Mucosa of stomach (tissue), 1 donor: ENCODE data around the gene IL17F.

Experiments
- H3K27me3 ChIP-seq: one replicate; pipeline ENCODE4 v1.7.0; 2013; ENCODE audit warnings: mild to moderate bottlenecking, low read length; ENCODE audit not compliant: control insufficient read depth, insufficient read depth
- H3K36me3 ChIP-seq: one replicate; pipeline ENCODE4 v1.7.0; 2013; ENCODE audit warnings: low read length; ENCODE audit not compliant: control insufficient read depth, insufficient read depth
- H3K4me1 ChIP-seq: one replicate; pipeline ENCODE4 v1.7.0; 2013; ENCODE audit warnings: mild to moderate bottlenecking, low read length; ENCODE audit not compliant: control insufficient read depth, insufficient read depth
- H3K4me3 ChIP-seq: one replicate; pipeline ENCODE4 v1.7.0; 2013; ENCODE audit warnings: low read length
- H3K9ac ChIP-seq: one replicate; pipeline ENCODE4 v1.7.0; 2013; ENCODE audit warnings: mild to moderate bottlenecking, low read length, moderate library complexity
- H3K9me3 ChIP-seq: one replicate; pipeline ENCODE4 v1.7.0; 2013; ENCODE audit warnings: mild to moderate bottlenecking, low read length, moderate library complexity; ENCODE audit not compliant: control insufficient read depth
- donor health status: Pancreatic carcinoma.

The IL17F gene

DNA sequence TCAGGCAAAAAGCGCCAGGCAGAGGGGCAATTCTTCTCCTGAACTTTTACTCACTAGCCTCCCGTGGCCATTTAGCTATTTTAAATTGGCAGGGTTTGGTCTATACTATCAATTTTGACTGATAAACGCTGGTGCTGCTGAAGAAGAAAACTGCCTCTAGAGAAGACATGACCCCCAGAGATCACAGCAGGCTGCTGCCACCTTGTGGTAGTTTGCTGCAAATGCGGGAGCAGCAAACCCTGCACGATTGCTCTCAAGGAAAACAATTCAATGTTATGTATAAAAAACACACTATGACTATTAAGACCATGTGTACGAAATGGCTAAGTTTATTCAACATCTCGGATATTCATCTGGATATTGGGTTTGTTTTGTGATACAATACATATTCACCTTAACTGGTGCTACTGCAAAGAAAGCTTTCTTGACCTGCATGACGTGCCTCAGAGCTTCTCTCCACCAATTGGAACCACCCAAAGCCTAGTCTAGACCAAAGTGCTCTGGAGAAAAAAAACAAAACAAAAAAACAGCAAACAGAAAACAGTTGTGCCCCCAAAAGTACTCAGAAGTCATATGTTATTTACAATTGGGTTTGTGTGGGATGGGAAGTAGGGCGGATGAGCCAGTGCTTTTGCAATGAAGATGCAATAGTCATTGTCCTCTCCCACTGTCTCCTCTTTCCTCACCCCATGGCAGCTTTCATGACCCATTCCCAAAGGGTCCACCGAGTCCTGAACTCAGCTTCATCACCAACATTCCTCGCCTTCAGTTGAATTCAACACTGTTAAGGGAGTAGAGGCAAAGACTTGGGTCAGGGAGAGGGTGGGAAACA is 19.6 kb upstream of the IL17F start:
- Histone ChIP-seq H3K9me3 (no peaks in the 10 kb centered on the region), H3K4me1 (no peaks in the 10 kb centered on the region), H3K4me3 (no peak overlapping the region), H3K36me3 (peaks cover 4% of the 10 kb centered on the region), H3K27me3 (no peaks in the 10 kb centered on the region), H3K9ac (no peak overlapping the region)

DNA sequence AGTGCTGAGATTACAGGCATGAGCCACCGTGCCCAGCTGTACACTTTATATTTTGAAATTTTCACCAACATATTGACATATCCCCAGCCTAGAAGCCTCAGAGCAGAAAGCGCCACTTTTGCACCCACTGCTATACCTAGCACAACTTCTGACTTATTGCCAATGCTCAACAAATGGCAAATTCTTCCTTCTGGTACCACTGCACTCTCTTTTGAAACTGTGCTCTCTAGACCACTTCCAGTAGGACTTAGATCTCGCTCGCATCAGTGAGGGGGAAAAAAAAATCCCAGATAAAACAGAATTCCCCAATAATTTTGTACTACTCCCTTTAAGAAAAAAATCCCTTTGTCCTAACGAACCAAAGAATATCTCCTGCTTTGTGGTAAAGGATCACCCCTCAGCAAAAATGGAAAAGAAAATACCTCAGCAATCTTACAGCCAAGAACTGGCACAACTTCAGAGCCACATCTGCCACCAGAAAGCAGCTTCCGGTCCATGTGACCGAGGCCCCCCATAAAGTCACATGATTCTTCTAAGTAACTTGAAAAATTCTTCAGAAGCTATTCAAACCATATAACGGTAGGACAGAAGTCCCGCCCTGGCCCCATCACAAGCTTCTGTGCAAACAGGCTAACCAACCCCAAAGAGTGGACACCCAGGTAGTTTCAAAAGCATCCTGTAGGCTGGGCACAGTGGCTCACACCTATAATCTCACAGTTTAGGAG is 18.5 kb upstream of the IL17F start:
- Histone ChIP-seq H3K9me3 (no peaks in the 10 kb centered on the region), H3K36me3 (peaks cover 3% of the 10 kb centered on the region), H3K4me3 (no peak overlapping the region), H3K27me3 (no peaks in the 10 kb centered on the region), H3K4me1 (no peaks in the 10 kb centered on the region), H3K9ac (no peak overlapping the region)

- no peak overlapping the region for H3K4me3 ChIP-seq
- H3K9me3 ChIP-seq = no peaks in the 10 kb centered on the region
- H3K9ac ChIP-seq = no peak overlapping the region
- H3K27me3 ChIP-seq = no peaks in the 10 kb centered on the region
- H3K4me1 ChIP-seq = no peaks in the 10 kb centered on the region
- H3K36me3 ChIP-seq = peaks cover 3% of the 10 kb centered on the region
Observed at GRCh38 chr6:52261229-52261628, 16.9 kb upstream of the IL17F start.

- H3K4me1 ChIP-seq = no peaks in the 10 kb centered on the region
- peaks cover 3% of the 10 kb centered on the region for H3K36me3 ChIP-seq
- no peak overlapping the region for H3K4me3 ChIP-seq
- no peaks in the 10 kb centered on the region for H3K9me3 ChIP-seq
- no peaks in the 10 kb centered on the region for H3K27me3 ChIP-seq
- H3K9ac ChIP-seq = no peak overlapping the region
Observed at GRCh38 chr6:52260634-52261033, 16.3 kb upstream of the IL17F start.

- Histone ChIP-seq H3K4me3 (no peak overlapping the region), H3K9ac (no peak overlapping the region), H3K9me3 (no peaks in the 10 kb centered on the region), H3K4me1 (no peaks in the 10 kb centered on the region), H3K27me3 (no peaks in the 10 kb centered on the region), H3K36me3 (no peaks in the 10 kb centered on the region)
Observed at GRCh38 chr6:52255434-52255833, 11.1 kb upstream of the IL17F start.

- no peaks in the 10 kb centered on the region for H3K9me3 ChIP-seq
- H3K36me3 ChIP-seq = no peaks in the 10 kb centered on the region
- no peaks in the 10 kb centered on the region for H3K27me3 ChIP-seq
- no peak overlapping the region for H3K9ac ChIP-seq
- H3K4me3 ChIP-seq = no peak overlapping the region
- no peaks in the 10 kb centered on the region for H3K4me1 ChIP-seq
Observed at GRCh38 chr6:52254731-52255378, 10.6 kb upstream of the IL17F start.

GRCh38 chr6:52253494-52253893 is 9.2 kb upstream of the IL17F start:
- Histone ChIP-seq H3K9ac (no peak overlapping the region), H3K4me3 (no peak overlapping the region), H3K4me1 (no peaks in the 10 kb centered on the region), H3K36me3 (no peaks in the 10 kb centered on the region), H3K9me3 (no peaks in the 10 kb centered on the region), H3K27me3 (no peaks in the 10 kb centered on the region)

- Histone ChIP-seq H3K9ac (no peak overlapping the region), H3K9me3 (no peaks in the 10 kb centered on the region), H3K36me3 (no peaks in the 10 kb centered on the region), H3K27me3 (no peaks in the 10 kb centered on the region), H3K4me1 (no peaks in the 10 kb centered on the region), H3K4me3 (no peak overlapping the region)
Observed at GRCh38 chr6:52251113-52251512, 6.8 kb upstream of the IL17F start.

GRCh38 chr6:52249078-52249477 is 4.8 kb upstream of the IL17F start:
- H3K36me3 ChIP-seq = no peaks in the 10 kb centered on the region
- H3K9me3 ChIP-seq = no peaks in the 10 kb centered on the region
- no peaks in the 10 kb centered on the region for H3K4me1 ChIP-seq
- H3K4me3 ChIP-seq = no peak overlapping the region
- H3K27me3 ChIP-seq = no peaks in the 10 kb centered on the region
- H3K9ac ChIP-seq = no peak overlapping the region

DNA sequence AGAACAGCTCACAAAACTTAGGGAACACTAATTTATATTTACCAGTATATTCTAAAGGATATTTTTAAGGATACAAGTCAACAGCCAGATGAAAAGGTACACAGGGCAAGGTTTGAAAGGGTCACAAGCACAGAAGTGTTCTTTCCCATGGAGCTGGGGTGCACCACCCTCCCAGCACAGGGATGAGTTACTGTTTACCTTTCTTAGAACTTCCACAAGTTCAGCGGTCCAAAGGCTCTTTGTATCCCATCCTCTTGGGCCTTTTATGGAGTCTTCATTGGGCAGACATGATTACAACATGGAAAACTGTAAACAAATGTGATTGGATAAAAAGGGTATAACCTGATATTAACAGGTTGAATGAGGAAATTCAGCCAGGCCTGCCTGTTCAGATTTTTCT is 1.1 kb upstream of the IL17F start:
- no peak overlapping the region for H3K4me3 ChIP-seq
- H3K9me3 ChIP-seq = no peaks in the 10 kb centered on the region
- no peaks in the 10 kb centered on the region for H3K36me3 ChIP-seq
- H3K4me1 ChIP-seq = no peaks in the 10 kb centered on the region
- H3K9ac ChIP-seq = no peak overlapping the region
- no peaks in the 10 kb centered on the region for H3K27me3 ChIP-seq

GRCh38 chr6:52243282-52243893 is 912 bp downstream of the IL17F start:
- Histone ChIP-seq H3K9ac (no peak overlapping the region), H3K27me3 (no peaks in the 10 kb centered on the region), H3K36me3 (no peaks in the 10 kb centered on the region), H3K4me3 (no peak overlapping the region), H3K9me3 (no peaks in the 10 kb centered on the region), H3K4me1 (no peaks in the 10 kb centered on the region)

GRCh38 chr6:52241819-52242218 is 2.5 kb downstream of the IL17F start:
- no peak overlapping the region for H3K4me3 ChIP-seq
- no peaks in the 10 kb centered on the region for H3K36me3 ChIP-seq
- H3K4me1 ChIP-seq = no peaks in the 10 kb centered on the region
- H3K9ac ChIP-seq = no peak overlapping the region
- H3K27me3 ChIP-seq = no peaks in the 10 kb centered on the region
- H3K9me3 ChIP-seq = no peaks in the 10 kb centered on the region
